Astrocyte (in vitro differentiated cells and primary cell): ENCODE measurements around the gene PDSS2. TPM values are rescaled to one million over a fixed set of nuclear protein-coding genes. Genes with fewer than 3 reads are reported as not detected.
"Not testable (repeated sequence)": the region's sequence is repeated elsewhere in the genome, so short reads cannot be mapped to it uniquely, and the experiment has no call there.

ENCODE experiments used
- DNase-seq: peaks from one replicate; pipeline ENCODE4 v3.0.0-alpha.2; 2010; ENCODE audit warnings: low read depth
- FAIRE-seq: peaks from 2 replicates; lab custom pipeline; 2011; peaks lifted over from hg19 to GRCh38; lab: Jason Lieb, UNC
- H2AFZ ChIP-seq: 2 replicates; pipeline ENCODE4 v1.6.0; 2012; ENCODE audit warnings: low read depth, low read length, inconsistent platforms
- H3K27ac ChIP-seq: 2 replicates; pipeline ENCODE4 v1.5.1; 2011; ENCODE audit warnings: low read depth, low read length, inconsistent platforms
- H3K27me3 ChIP-seq: 2 replicates; pipeline ENCODE4 v1.6.0; 2011; ENCODE audit warnings: low read length, inconsistent platforms; ENCODE audit not compliant: insufficient read depth
- H3K36me3 ChIP-seq: 2 replicates; pipeline ENCODE4 v1.5.1; 2011; ENCODE audit warnings: low read length, inconsistent platforms; ENCODE audit not compliant: insufficient read depth
- H3K4me1 ChIP-seq: 2 replicates; pipeline ENCODE4 v1.5.1; 2011; ENCODE audit warnings: low read length, inconsistent platforms; ENCODE audit not compliant: insufficient read depth
- H3K4me2 ChIP-seq: 2 replicates; pipeline ENCODE4 v1.6.0; 2012; ENCODE audit warnings: low read length, inconsistent platforms
- H3K4me3 ChIP-seq: 2 replicates; pipeline ENCODE4 v1.5.1; 2011; ENCODE audit warnings: low read depth, mild to moderate bottlenecking, low read length, inconsistent platforms; ENCODE audit not compliant: insufficient read depth
- H3K79me2 ChIP-seq: 2 replicates; pipeline ENCODE4 v1.6.0; 2012; ENCODE audit warnings: mild to moderate bottlenecking, low read length, inconsistent platforms; ENCODE audit not compliant: insufficient read depth
- H3K9ac ChIP-seq: 2 replicates; pipeline ENCODE4 v1.6.0; 2012; ENCODE audit warnings: mild to moderate bottlenecking, low read length, inconsistent platforms
- H3K9me3 ChIP-seq: 2 replicates; pipeline ENCODE4 v1.5.1; 2012; ENCODE audit warnings: low read depth, mild to moderate bottlenecking, low read length, inconsistent platforms; ENCODE audit not compliant: insufficient read depth
- H4K20me1 ChIP-seq: 2 replicates; pipeline ENCODE4 v1.6.0; 2012; ENCODE audit warnings: low read length, inconsistent platforms; ENCODE audit not compliant: insufficient read depth
- H3K27ac Mint-ChIP-seq: one replicate; pipeline ENCODE4 v1.8.0; 2021; ENCODE audit warnings: mild to moderate bottlenecking, mixed read lengths; ENCODE audit not compliant: unreplicated experiment
- H3K27me3 Mint-ChIP-seq: one replicate; pipeline ENCODE4 v1.8.0; 2021; ENCODE audit warnings: low read depth, mixed read lengths; ENCODE audit not compliant: unreplicated experiment
- H3K36me3 Mint-ChIP-seq: one replicate; pipeline ENCODE4 v1.8.0; 2021; ENCODE audit warnings: low read depth, mixed read lengths; ENCODE audit not compliant: unreplicated experiment
- H3K4me1 Mint-ChIP-seq: one replicate; pipeline ENCODE4 v1.8.0; 2021; ENCODE audit warnings: low read depth, mixed read lengths; ENCODE audit not compliant: unreplicated experiment
- H3K4me3 Mint-ChIP-seq: one replicate; pipeline ENCODE4 v1.8.0; 2021; ENCODE audit warnings: mild to moderate bottlenecking, moderate library complexity, mixed read lengths; ENCODE audit not compliant: unreplicated experiment
- H3K9me3 Mint-ChIP-seq: one replicate; pipeline ENCODE4 v1.8.0; 2021; ENCODE audit warnings: mild to moderate bottlenecking, mixed read lengths; ENCODE audit not compliant: unreplicated experiment
- CTCF ChIP-seq: IDR thresholded peaks from 2 replicates; pipeline ENCODE4 v1.5.1; 2011; ENCODE audit warnings: low read depth, mild to moderate bottlenecking, inconsistent platforms, low read length, moderate library complexity; ENCODE audit not compliant: insufficient read depth
- EZH2 ChIP-seq: IDR thresholded peaks from 2 replicates; pipeline ENCODE4 v1.6.1; 2012; ENCODE audit warnings: mild to moderate bottlenecking, low read length, inconsistent platforms; ENCODE audit not compliant: insufficient read depth
- total RNA-seq: library from RNA; stranded (reverse); gene quantifications from 2 replicates; pipeline ENCODE4 v1.2.1, GENCODE V29; 2021

The PDSS2 gene
- total RNA-seq, 1 donor from 2014 or later, result 7.7 TPM

GRCh38 chr6:107435798-107436197 lies 23.6 kb downstream of the PDSS2 start:
- Histone ChIP-seq H3K9ac (no peak overlapping the region), H3K4me3 (no peak overlapping the region), H4K20me1 (peaks cover 23% of the 10 kb centered on the region), H3K4me2 (no peak overlapping the region), H3K27ac (no peak overlapping the region), H3K36me3 (no peaks in the 10 kb centered on the region), H3K4me1 (no peaks in the 10 kb centered on the region), H3K27me3 (no peaks in the 10 kb centered on the region), H3K79me2 (peaks cover 18% of the 10 kb centered on the region), H3K9me3 (no peaks in the 10 kb centered on the region), H2AFZ (no peak overlapping the region)
- DNase-seq (no peak), FAIRE-seq (no peak)
- no peak for TF ChIP-seq CTCF
- TF ChIP-seq EZH2, result no peak
- Mint-ChIP-seq H3K9me3 (no peaks in the 10 kb centered on the region), H3K4me1 (peaks cover 11% of the 10 kb centered on the region), H3K27me3 (no peaks in the 10 kb centered on the region), H3K4me3 (no peak overlapping the region), H3K27ac (no peak overlapping the region), H3K36me3 (no peaks in the 10 kb centered on the region)

- no peak overlapping the region for H3K27ac Mint-ChIP-seq
- no peak for FAIRE-seq
- Histone ChIP-seq H3K27ac (no peak overlapping the region), H3K79me2 (peaks cover 18% of the 10 kb centered on the region), H3K9ac (no peak overlapping the region), H3K36me3 (no peaks in the 10 kb centered on the region), H3K27me3 (no peaks in the 10 kb centered on the region), H3K4me1 (no peaks in the 10 kb centered on the region), H3K9me3 (no peaks in the 10 kb centered on the region), H4K20me1 (peaks cover 18% of the 10 kb centered on the region), H3K4me3 (no peak overlapping the region), H3K4me2 (no peak overlapping the region), H2AFZ (no peak overlapping the region)
- H3K27me3 Mint-ChIP-seq, result no peaks in the 10 kb centered on the region
- no peaks in the 10 kb centered on the region for H3K36me3 Mint-ChIP-seq
- peaks cover 10% of the 10 kb centered on the region for H3K4me1 Mint-ChIP-seq
- no peaks in the 10 kb centered on the region for H3K9me3 Mint-ChIP-seq
- DNase-seq, result no peak
- TF ChIP-seq EZH2 (no peak), CTCF (no peak)
- H3K4me3 Mint-ChIP-seq, result no peak overlapping the region
Observed at GRCh38 chr6:107434812-107435211, 24.6 kb downstream of the PDSS2 start.

- not testable (repeated sequence) for H2AFZ ChIP-seq, H3K4me1 Mint-ChIP-seq, H3K4me2 ChIP-seq, H3K9me3 ChIP-seq, H3K27me3 ChIP-seq, DNase-seq, H3K9ac ChIP-seq, H3K79me2 ChIP-seq, H3K4me1 ChIP-seq, H4K20me1 ChIP-seq, H3K27ac ChIP-seq, H3K4me3 ChIP-seq, FAIRE-seq, H3K4me3 Mint-ChIP-seq, H3K36me3 ChIP-seq, H3K27ac Mint-ChIP-seq, H3K27me3 Mint-ChIP-seq
- peaks cover 13% of the 10 kb centered on the region for H3K36me3 Mint-ChIP-seq
- H3K9me3 Mint-ChIP-seq, result peaks cover 14% of the 10 kb centered on the region
Observed at GRCh38 chr6:107425951-107426350, 33.4 kb downstream of the PDSS2 start.
